Measurements from ENCODE around the gene PKHD1.
"Not testable (repeated sequence)": the region's sequence is repeated elsewhere in the genome, so short reads cannot be mapped to it uniquely, and the experiment has no call there.

PKHD1 gene

GRCh38 chr6:51959744-51960383, 127.5 kb downstream of the PKHD1 start:
- peak; percentile 87 for TF ChIP-seq CTCF (conservative IDR thresholded peaks at IDR 0.05; ENCODE audit: control insufficient read depth, insufficient read depth, low read depth, low read length)
- DNase-seq (ENCODE audit: low read depth) = peak; percentile 69
- H3K4me3 ChIP-seq (ENCODE audit: control insufficient read depth, low read depth, low read length) = no peak overlapping the region

GRCh38 chr6:51954681-51955080, 132.7 kb downstream of the PKHD1 start:
- no peak for TF ChIP-seq CTCF (conservative IDR thresholded peaks at IDR 0.05; ENCODE audit: control insufficient read depth, insufficient read depth, low read depth, low read length)
- H3K4me3 ChIP-seq (ENCODE audit: control insufficient read depth, low read depth, low read length) = no peak overlapping the region
- no peak for DNase-seq (ENCODE audit: low read depth)

GRCh38 chr6:51953246-51953645, 134.2 kb downstream of the PKHD1 start:
- no peak for DNase-seq (ENCODE audit: low read depth)
- H3K4me3 ChIP-seq (ENCODE audit: control insufficient read depth, low read depth, low read length) = no peak overlapping the region
- TF ChIP-seq CTCF (conservative IDR thresholded peaks at IDR 0.05; ENCODE audit: control insufficient read depth, insufficient read depth, low read depth, low read length) = no peak

GRCh38 chr6:51951924-51952323, 135.5 kb downstream of the PKHD1 start:
- DNase-seq (ENCODE audit: low read depth) = no peak
- TF ChIP-seq CTCF (conservative IDR thresholded peaks at IDR 0.05; ENCODE audit: control insufficient read depth, insufficient read depth, low read depth, low read length) = no peak
- H3K4me3 ChIP-seq (ENCODE audit: control insufficient read depth, low read depth, low read length) = no peak overlapping the region

GRCh38 chr6:51949526-51949925, 137.9 kb downstream of the PKHD1 start:
- no peak for TF ChIP-seq CTCF (conservative IDR thresholded peaks at IDR 0.05; ENCODE audit: control insufficient read depth, insufficient read depth, low read depth, low read length)
- H3K4me3 ChIP-seq (ENCODE audit: control insufficient read depth, low read depth, low read length) = no peak overlapping the region
- no peak for DNase-seq (ENCODE audit: low read depth)

GRCh38 chr6:51939695-51940094, 147.7 kb downstream of the PKHD1 start:
- H3K4me3 ChIP-seq (ENCODE audit: control insufficient read depth, low read depth, low read length); DNase-seq (ENCODE audit: low read depth): not testable (repeated sequence)

- DNase-seq (ENCODE audit: low read depth) = no peak
- no peak overlapping the region for H3K4me3 ChIP-seq (ENCODE audit: control insufficient read depth, low read depth, low read length)
- no peak for TF ChIP-seq CTCF (conservative IDR thresholded peaks at IDR 0.05; ENCODE audit: control insufficient read depth, insufficient read depth, low read depth, low read length)
Measured at GRCh38 chr6:51936531-51937290, 150.7 kb downstream of the PKHD1 start.

Data from fibroblast of mammary gland (primary cell).